HG02678 (cell line): ENCODE data around the gene TMCC1.
"Not testable (repeated sequence)": the region's sequence is repeated elsewhere in the genome, so short reads cannot be mapped to it uniquely, and the experiment has no call there.

ENCODE experiments used
- ATAC-seq: cut with Tn5 transposase; IDR thresholded peaks from one replicate; pipeline ENCODE4 v1.9.1; 2021; ENCODE audit warnings: mild to moderate bottlenecking, moderate library complexity; ENCODE audit not compliant: unreplicated experiment

The TMCC1 gene

DNA sequence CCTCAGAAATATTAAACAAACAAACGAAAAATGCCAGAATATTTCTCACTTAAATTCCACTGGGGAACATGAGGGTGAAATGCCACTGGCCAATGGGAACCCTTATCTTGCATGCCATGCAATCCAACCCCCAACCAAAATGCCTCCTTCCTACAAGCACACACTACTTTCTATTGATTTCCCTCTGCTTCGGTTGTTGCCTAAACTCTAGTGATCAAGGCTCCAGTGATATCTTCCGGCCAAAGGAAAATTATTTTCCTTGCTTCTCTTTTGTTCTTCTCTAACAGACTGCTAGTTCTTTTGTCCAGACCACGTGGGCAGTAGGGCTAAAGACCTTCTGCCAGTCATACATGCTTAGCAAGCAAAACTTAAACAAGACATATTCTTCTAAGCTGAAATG is 115.7 kb downstream of the TMCC1 start:
- no peak for ATAC-seq

DNA sequence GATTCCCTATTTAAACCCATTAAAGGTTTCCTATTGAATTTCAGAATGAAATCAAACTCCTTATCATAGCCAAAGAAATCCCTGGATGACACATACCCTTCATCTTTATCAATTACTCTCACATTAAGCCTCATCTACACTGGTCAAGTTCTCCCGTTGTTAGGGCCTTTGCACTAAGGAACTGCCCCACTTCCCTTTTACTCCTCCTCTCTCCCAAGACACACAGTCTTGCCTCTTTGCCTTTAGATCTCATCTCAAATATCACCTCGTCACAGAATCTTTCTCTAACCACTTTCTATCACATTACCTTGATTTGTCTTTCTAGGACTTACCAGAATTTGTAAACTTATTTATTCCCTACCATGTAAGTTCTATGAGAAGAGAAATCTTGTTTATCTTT is 117.6 kb downstream of the TMCC1 start:
- no peak for ATAC-seq

DNA sequence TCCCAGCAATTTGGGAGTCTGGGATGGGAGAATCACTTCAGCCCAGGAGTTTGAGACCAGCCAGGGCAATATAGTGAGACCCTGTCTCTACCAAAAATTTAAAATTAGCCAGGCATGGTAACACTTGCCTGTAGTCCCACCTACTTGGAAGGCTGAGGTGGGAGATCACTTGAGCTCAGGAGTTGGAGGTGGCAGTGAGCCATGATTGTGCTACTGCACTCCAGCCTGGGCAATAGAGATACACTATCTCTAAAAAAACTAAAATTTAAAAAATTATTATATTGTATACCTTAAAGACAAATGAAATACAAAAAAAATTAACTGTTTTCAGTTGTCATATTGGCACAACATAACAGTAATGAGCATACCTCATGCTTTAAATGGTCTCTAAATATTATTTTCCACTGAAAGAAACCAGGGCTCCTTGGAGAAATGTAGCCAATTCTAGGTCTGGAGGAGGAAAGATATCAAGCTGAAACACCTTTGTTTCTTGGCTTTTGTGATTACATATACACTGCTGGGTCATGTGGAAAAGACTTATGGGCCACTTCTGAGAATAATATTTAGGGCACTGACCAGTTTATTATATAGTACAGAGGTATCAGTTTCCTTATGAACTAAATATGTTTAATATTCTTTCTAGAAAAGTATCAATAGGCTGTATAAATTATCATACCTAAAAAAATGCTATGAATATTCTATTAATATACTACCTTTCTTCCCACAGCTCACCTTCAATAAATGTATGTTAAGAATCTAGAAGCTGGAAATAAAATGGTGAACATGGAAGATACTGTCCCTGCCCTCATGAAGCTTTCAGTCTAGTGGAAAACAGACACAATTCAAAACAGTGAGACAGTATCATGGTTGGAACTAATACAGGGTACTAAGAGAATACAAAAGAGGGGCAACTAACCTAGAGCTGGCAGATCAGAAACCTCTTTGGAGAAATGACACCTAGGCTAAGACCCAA is 119.5 kb downstream of the TMCC1 start:
- no peak for ATAC-seq

DNA sequence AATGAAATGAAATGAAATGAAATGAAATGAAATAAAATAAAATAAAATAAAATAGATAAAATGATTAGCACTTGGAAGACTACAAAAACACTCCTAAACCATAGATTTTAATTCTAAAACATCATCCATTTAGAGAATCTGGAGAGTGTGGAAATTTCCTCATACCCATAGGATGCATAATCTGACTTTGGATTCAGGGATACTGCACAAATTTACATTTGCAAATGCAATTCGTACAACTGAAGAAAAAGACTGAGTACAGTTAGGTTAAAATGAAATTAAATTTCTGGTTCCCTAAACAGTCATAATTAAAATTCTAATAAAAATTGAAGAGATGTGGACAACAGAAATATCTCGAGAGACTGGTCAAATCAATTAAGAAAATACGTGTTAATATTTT is 122.9 kb downstream of the TMCC1 start:
- no peak for ATAC-seq

GRCh38 chr3:129769616-129770015 is 123.9 kb downstream of the TMCC1 start:
- ATAC-seq, result no peak

GRCh38 chr3:129768728-129769127 is 124.8 kb downstream of the TMCC1 start:
- no peak for ATAC-seq

DNA sequence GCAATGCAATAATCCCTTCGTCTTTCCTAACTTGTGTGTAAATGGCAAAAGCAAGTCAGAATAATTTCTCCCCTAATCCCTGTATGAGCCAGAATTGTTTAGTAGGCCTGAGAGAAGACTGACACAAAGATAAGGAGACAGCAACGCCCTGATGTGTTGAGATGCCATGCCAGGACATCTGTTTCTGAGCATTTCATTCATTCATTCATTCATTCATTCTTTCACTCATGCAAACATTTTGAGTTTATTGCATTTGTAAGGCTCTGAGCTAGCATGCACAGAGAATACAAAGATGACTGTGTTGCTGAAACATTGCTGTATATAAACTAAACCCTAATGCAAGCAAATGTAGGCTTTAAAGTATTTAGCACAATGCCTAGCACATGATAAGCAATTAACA is 127.4 kb downstream of the TMCC1 start:
- no peak for ATAC-seq

DNA sequence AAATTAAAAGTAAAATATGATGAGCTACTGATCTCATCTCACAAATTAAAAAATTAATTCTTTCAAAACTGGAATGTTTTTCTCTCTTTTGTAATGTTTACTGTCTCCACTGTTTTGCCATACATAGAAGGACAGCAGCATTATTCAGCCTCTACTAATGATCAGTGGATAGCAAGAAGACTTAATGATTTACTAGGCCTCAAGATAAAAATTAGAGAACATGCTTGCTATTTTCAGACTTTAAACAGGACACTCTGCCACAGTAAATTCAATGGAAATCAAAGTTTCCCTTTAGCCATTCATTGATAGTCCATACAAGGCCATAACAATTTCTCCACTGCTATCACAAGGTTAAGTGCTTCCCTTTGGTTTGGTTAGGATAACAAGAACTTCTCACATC is 129.4 kb downstream of the TMCC1 start:
- ATAC-seq, result no peak

DNA sequence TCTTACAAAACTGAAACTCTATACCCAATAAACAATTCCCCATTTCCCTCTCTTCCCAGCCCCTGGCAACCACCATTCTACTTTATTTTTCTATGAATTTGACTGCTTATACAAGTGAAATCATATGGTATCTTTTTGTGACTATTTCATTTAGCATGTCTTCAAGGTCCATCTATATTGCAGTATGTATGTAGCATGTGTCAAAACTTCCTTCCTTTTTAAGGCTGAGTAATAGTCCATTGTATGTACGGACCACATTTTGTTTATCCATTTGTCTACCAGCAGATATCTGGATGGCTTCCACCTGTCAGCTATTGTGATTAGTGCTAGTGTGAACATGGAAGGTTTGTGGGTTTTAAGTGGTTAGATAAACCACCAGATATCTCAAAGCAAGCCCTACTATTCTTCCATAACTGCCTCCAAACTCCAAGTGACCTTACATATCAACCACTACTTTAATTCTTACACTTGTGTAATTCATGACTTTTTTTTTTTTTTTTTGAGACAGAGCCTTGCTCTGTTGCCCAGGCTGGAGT is 134.7 kb downstream of the TMCC1 start:
- ATAC-seq, result no peak

DNA sequence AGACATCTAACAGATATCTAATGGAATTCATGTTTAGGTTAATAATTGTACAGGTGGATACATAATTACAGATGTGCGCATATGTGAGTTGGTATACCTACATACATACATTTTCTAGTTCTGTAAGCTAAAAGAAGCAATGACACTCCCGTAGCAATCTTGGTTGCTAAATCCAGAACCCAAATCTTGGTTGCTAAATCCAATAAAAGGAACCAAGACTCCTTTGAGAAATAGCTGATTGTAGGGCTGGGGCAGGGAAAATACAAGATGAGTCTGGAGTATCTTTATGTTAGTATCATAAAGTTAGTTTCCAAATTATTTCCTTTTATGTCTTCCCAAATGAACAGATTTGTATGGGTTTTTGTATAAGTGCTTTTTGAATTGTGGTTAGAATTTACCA is 135.2 kb downstream of the TMCC1 start:
- no peak for ATAC-seq

DNA sequence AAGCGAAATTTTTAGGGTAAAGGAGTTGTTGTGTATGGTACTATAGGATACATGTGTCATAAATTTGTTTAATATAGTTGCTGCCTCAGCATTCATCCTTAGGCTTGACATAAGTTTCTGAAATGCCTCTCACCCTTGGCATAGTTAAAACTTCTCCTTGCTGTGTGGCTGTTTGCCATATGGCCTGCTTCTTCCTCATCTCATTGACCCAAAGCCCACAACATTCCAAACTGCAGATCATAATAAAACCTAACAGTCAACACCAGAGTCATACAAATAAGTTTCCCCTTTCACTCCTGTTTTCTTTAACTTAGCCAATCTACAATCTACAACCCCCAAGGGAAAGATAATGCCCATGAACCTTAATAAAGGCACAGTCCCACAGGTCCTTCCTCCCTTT is 136.6 kb downstream of the TMCC1 start:
- no peak for ATAC-seq

DNA sequence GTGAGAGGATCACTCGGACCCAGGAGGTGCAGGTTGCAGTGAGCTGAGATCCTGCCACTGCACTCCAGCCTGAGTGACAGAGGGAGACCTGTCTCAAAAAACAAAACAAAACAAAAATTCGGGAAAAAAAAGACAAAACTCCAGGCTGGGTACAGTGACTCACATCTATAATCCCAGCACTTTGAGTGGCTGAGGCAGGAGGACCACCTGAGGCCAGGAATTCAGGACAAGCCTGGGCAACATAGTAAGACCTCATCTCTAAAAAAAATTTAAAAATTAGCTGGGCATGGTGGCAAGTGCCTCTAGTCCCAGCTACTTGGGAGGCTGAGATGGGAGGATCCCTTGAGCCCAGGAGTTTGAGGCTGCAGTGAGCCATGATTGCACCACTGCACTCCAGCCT is 142.4 kb downstream of the TMCC1 start:
- ATAC-seq, result not testable (repeated sequence)

GRCh38 chr3:129749692-129750091 is 143.8 kb downstream of the TMCC1 start:
- ATAC-seq, result no peak

GRCh38 chr3:129747992-129748391 is 145.5 kb downstream of the TMCC1 start:
- ATAC-seq, result no peak

GRCh38 chr3:129747136-129747535 is 146.4 kb downstream of the TMCC1 start:
- no peak for ATAC-seq

GRCh38 chr3:129746629-129747028 is 146.9 kb downstream of the TMCC1 start:
- no peak for ATAC-seq

DNA sequence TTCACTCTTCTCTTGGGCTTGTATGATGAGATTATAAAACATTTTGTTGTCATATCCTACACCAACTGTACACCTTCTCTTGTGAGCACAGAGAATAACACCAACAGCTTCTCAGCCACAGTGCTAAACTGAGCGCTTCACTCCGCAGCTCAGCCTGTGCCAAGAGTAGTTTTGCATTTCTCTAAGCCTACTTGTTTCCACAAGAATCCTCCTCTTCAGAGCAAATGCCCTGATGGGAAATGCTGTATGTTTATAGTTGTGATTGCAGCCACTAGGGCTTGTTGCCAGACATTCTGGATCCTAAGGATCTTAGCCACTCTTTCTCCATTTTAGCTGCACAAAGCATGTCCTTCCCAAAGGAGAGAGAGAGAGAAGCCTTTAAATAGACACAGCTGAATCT is 148.3 kb downstream of the TMCC1 start:
- ATAC-seq, result no peak

DNA sequence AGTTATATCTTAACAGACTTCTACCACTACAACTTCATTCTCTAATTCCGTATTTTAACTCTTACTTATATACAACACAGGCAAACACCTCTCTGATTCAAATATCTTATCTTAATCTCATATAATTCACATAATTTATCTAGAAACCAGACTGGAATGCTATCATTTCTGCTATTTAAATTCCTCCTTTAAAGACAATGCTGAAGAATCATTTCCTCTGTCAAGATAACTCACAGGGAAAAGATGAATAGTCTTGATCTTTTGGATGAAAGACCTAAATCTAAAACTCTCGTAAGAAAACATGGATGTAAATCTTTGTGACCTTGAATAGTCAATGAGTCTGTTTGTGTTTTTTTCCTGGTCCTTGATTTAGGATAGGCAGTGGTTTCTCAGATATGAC is 151.7 kb downstream of the TMCC1 start:
- ATAC-seq, result no peak

GRCh38 chr3:129740090-129740489 is 153.4 kb downstream of the TMCC1 start:
- ATAC-seq, result no peak

GRCh38 chr3:129739634-129740033 is 153.9 kb downstream of the TMCC1 start:
- ATAC-seq, result no peak

GRCh38 chr3:129738172-129738571 is 155.3 kb downstream of the TMCC1 start:
- ATAC-seq, result no peak

- ATAC-seq, result no peak
These were observed 157.4 kb downstream of the TMCC1 start for GRCh38 chr3:129736070-129736469.

GRCh38 chr3:129735638-129736037 is 157.9 kb downstream of the TMCC1 start:
- ATAC-seq, result no peak
